GM23248 (cell line): ENCODE results near the gene SLC30A2.

ENCODE experiments used
- EZH2 ChIP-seq: fragments of 200-600 bp; sonication (generic); IDR thresholded peaks from 2 replicates; pipeline ENCODE4 v1.6.1; 2018; ENCODE audit warnings: antibody characterized with exemption, mild to moderate bottlenecking; ENCODE audit not compliant: insufficient read depth, poor library complexity, severe bottlenecking
- EZH2phosphoT487 ChIP-seq: fragments of 200-600 bp; sonication (generic); IDR thresholded peaks from 2 replicates; pipeline ENCODE4 v1.6.1; 2018; ENCODE audit warnings: antibody characterized with exemption, moderate library complexity, mild to moderate bottlenecking, low read depth; ENCODE audit not compliant: insufficient read depth

DNA sequence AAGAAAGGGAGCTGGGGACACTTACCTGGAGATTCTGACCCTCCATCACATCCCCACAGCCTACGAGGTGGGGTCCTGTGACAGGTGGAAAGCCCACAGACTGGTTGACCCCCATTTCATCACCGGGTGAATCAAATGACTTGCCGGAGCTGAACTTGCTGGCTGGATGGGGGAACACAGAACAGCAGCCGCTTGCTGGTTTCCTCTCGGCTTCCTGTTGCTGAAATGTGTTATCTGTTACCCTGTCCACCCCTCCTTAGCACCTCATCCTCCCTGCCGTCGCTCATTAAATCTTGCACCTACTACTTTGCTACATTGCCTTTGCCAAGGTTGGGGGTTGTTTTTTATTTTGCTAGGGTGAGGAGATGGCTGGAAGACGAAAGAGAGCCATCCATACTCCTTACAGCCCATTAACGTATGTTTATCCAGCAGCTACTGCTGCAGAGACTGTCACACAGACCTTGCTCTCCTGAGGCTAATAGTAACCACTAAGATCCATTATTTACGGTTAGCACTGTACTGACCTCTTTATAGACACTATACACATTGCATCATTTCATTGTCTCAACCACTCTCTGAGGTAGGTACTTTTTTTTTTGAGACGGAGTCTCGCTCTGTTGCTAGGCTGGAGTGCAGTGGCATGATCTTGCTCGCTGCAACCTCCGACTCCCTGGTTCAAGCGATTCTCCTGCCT, 55.1 kb downstream of the SLC30A2 start:
- TF ChIP-seq EZH2: no peak
- TF ChIP-seq EZH2phosphoT487: no peak
